Neural cell (in vitro differentiated cells): ENCODE measurements around the gene FCRL1. TPM values are rescaled to one million over a fixed set of nuclear protein-coding genes. Genes with fewer than 3 reads are reported as not detected.

Source experiments
- H2AFZ ChIP-seq: fragments of 200-600, 300-800 bp; sonication (generic), shearing (Covaris generic); 2 replicates; pipeline ENCODE4 v1.6.0; 2014; ENCODE audit warnings: low read depth, mild to moderate bottlenecking, antibody characterized with exemption, low read length, moderate library complexity
- H3F3A ChIP-seq: fragments of 200-600 bp; shearing (Covaris generic); 2 replicates; pipeline ENCODE4 v1.6.1; 2016; ENCODE audit warnings: mild to moderate bottlenecking, moderate library complexity, mixed read lengths, antibody characterized with exemption, low read length; ENCODE audit not compliant: insufficient read depth, poor library complexity, severe bottlenecking
- H3K27ac ChIP-seq: fragments of 200-600, 300-800 bp; sonication (generic), shearing (Covaris generic); 2 replicates; pipeline ENCODE4 v1.5.1; 2014; ENCODE audit warnings: mild to moderate bottlenecking, low read length, moderate library complexity
- H3K27me3 ChIP-seq: fragments of 300-800, 200-600 bp; sonication (generic), shearing (Covaris generic); 2 replicates; pipeline ENCODE4 v1.6.0; 2014; ENCODE audit warnings: mild to moderate bottlenecking, low read depth, low read length, moderate library complexity; ENCODE audit not compliant: insufficient read depth
- H3K36me3 ChIP-seq: fragments of 300-800, 200-600 bp; sonication (generic), shearing (Covaris generic); 2 replicates; pipeline ENCODE4 v1.5.1; 2014; ENCODE audit warnings: mild to moderate bottlenecking, antibody characterized with exemption, low read length, moderate library complexity; ENCODE audit not compliant: insufficient read depth
- H3K4me2 ChIP-seq: fragments of 300-800, 200-600 bp; sonication (generic), shearing (Covaris generic); 2 replicates; pipeline ENCODE4 v1.6.0; 2014; ENCODE audit warnings: mild to moderate bottlenecking, low read length
- H3K4me3 ChIP-seq: fragments of 300-800, 200-600 bp; sonication (generic), shearing (Covaris generic); 2 replicates; pipeline ENCODE4 v1.5.1; 2014; ENCODE audit warnings: mild to moderate bottlenecking, low read length, moderate library complexity
- H3K79me2 ChIP-seq: fragments of 200-600 bp; shearing (Covaris generic); replicated peaks from 2 replicates; pipeline ENCODE4 v1.6.0; 2014; ENCODE audit warnings: mild to moderate bottlenecking, low read length, moderate library complexity; ENCODE audit not compliant: insufficient read depth
- H3K9ac ChIP-seq: fragments of 300-800, 200-600 bp; sonication (generic), shearing (Covaris generic); 2 replicates; pipeline ENCODE4 v1.6.1; 2016; ENCODE audit warnings: mild to moderate bottlenecking, low read length, mixed read lengths
- H3K9me2 ChIP-seq: fragments of 200-600 bp; shearing (Covaris generic); 2 replicates; pipeline ENCODE4 v1.6.1; 2016; ENCODE audit warnings: mild to moderate bottlenecking, low read length, mixed read lengths; ENCODE audit not compliant: insufficient read depth
- H3K9me3 ChIP-seq: fragments of 200-600, 300-800 bp; sonication (generic), shearing (Covaris generic); 2 replicates; pipeline ENCODE4 v1.6.1; 2016; ENCODE audit warnings: mild to moderate bottlenecking, mixed run types, low read length, moderate library complexity, mixed read lengths
- H4K20me1 ChIP-seq: fragments of 200-600 bp; shearing (Covaris generic); 2 replicates; pipeline ENCODE4 v1.6.1; 2016; ENCODE audit warnings: mild to moderate bottlenecking, mixed run types; ENCODE audit not compliant: insufficient read depth
- CTCF ChIP-seq: fragments of 450-650 bp; IDR thresholded peaks from 2 replicates; pipeline ENCODE4 v1.5.1; 2014; ENCODE audit warnings: antibody characterized with exemption, mild to moderate bottlenecking, moderate library complexity; ENCODE audit not compliant: poor library complexity, severe bottlenecking
- EP300 ChIP-seq: fragments of 450-650 bp; conservative IDR thresholded peaks from 2 replicates; pipeline ENCODE4 v1.6.1; 2014; ENCODE audit warnings: antibody characterized with exemption, mild to moderate bottlenecking, moderate library complexity; ENCODE audit not compliant: poor library complexity, severe bottlenecking
- EZH2 ChIP-seq: fragments of 200-600, 300-800 bp; shearing (Covaris generic), sonication (generic); IDR thresholded peaks from 2 replicates; pipeline ENCODE4 v1.6.1; 2014; ENCODE audit warnings: antibody characterized with exemption, low read length, borderline replicate concordance, mild to moderate bottlenecking; ENCODE audit not compliant: insufficient read depth, poor library complexity, severe bottlenecking
- MXI1 ChIP-seq: fragments of 450-650 bp; conservative IDR thresholded peaks from 2 replicates; pipeline ENCODE4 v1.6.1; 2014; ENCODE audit warnings: antibody characterized with exemption, mild to moderate bottlenecking; ENCODE audit not compliant: poor library complexity, severe bottlenecking
- POLR2AphosphoS5 ChIP-seq: IDR thresholded peaks from 2 replicates; pipeline ENCODE4 v1.6.1; 2012
- RAD21 ChIP-seq: fragments of 450-650 bp; conservative IDR thresholded peaks from 2 replicates; pipeline ENCODE4 v1.6.1; 2014; ENCODE audit warnings: antibody characterized with exemption, mild to moderate bottlenecking, moderate library complexity
- SMC3 ChIP-seq: fragments of 450-650 bp; conservative IDR thresholded peaks from 2 replicates; pipeline ENCODE4 v1.6.1; 2014; ENCODE audit warnings: antibody characterized with exemption, mild to moderate bottlenecking, moderate library complexity; ENCODE audit not compliant: poor library complexity
- TAF1 ChIP-seq: IDR thresholded peaks from 2 replicates; pipeline ENCODE4 v1.6.1; 2012; ENCODE audit warnings: low read depth
- polyA plus RNA-seq: library from polyadenylated mRNA; depleted of rRNA; stranded (reverse); fragments of >200 nt; gene quantifications from 2 replicates; pipeline ENCODE4 v1.2.3, GENCODE V29; 2014
- TF ChIP-seq, protein P1 (sequence below): IDR thresholded peaks from 2 replicates; pipeline ENCODE4 v1.6.1; 2012; ENCODE audit warnings: borderline replicate concordance

The FCRL1 gene
- polyA plus RNA-seq, 1 donor from 2014 or later, result not detected

- H4K20me1 ChIP-seq, result no peaks in the 10 kb centered on the region
- H3F3A ChIP-seq, result no peaks in the 10 kb centered on the region
- no peak overlapping the region for H2AFZ ChIP-seq
- TF ChIP-seq TAF1, result no peak
- no peak for TF ChIP-seq POLR2AphosphoS5
- TF ChIP-seq EP300, result no peak
- TF ChIP-seq EZH2, result no peak
- TF ChIP-seq RAD21, result no peak
- no peak for TF ChIP-seq MXI1
- no peak for TF ChIP-seq SMC3
- no peak for TF ChIP-seq CTCF
- TF ChIP-seq, protein P1, sequence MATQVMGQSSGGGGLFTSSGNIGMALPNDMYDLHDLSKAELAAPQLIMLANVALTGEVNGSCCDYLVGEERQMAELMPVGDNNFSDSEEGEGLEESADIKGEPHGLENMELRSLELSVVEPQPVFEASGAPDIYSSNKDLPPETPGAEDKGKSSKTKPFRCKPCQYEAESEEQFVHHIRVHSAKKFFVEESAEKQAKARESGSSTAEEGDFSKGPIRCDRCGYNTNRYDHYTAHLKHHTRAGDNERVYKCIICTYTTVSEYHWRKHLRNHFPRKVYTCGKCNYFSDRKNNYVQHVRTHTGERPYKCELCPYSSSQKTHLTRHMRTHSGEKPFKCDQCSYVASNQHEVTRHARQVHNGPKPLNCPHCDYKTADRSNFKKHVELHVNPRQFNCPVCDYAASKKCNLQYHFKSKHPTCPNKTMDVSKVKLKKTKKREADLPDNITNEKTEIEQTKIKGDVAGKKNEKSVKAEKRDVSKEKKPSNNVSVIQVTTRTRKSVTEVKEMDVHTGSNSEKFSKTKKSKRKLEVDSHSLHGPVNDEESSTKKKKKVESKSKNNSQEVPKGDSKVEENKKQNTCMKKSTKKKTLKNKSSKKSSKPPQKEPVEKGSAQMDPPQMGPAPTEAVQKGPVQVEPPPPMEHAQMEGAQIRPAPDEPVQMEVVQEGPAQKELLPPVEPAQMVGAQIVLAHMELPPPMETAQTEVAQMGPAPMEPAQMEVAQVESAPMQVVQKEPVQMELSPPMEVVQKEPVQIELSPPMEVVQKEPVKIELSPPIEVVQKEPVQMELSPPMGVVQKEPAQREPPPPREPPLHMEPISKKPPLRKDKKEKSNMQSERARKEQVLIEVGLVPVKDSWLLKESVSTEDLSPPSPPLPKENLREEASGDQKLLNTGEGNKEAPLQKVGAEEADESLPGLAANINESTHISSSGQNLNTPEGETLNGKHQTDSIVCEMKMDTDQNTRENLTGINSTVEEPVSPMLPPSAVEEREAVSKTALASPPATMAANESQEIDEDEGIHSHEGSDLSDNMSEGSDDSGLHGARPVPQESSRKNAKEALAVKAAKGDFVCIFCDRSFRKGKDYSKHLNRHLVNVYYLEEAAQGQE, result no peak
- H3K9me3 ChIP-seq, result no peaks in the 10 kb centered on the region
- no peak overlapping the region for H3K27ac ChIP-seq
- no peak overlapping the region for H3K4me3 ChIP-seq
- H3K79me2 ChIP-seq, result no peaks in the 10 kb centered on the region
- no peak overlapping the region for H3K4me2 ChIP-seq
- H3K27me3 ChIP-seq, result no peaks in the 10 kb centered on the region
- H3K9me2 ChIP-seq, result no peaks in the 10 kb centered on the region
- H3K36me3 ChIP-seq, result no peaks in the 10 kb centered on the region
- no peak overlapping the region for H3K9ac ChIP-seq
These were observed 12.2 kb upstream of the FCRL1 start for GRCh38 chr1:157831968-157832626.

- Histone ChIP-seq H4K20me1 (no peaks in the 10 kb centered on the region), H3K9me3 (no peaks in the 10 kb centered on the region), H2AFZ (no peak overlapping the region), H3F3A (no peaks in the 10 kb centered on the region), H3K79me2 (no peaks in the 10 kb centered on the region), H3K27me3 (no peaks in the 10 kb centered on the region), H3K36me3 (no peaks in the 10 kb centered on the region), H3K27ac (no peak overlapping the region), H3K9me2 (no peaks in the 10 kb centered on the region), H3K4me3 (no peak overlapping the region), H3K4me2 (no peak overlapping the region), H3K9ac (no peak overlapping the region)
- no peak for TF ChIP-seq RAD21
- TF ChIP-seq MXI1, result no peak
- TF ChIP-seq CTCF, result no peak
These were observed 11.0 kb upstream of the FCRL1 start for GRCh38 chr1:157830887-157831286.
